Brain microvascular endothelial cell (primary cell): Measurements from ENCODE around the gene PAX7.

Source experiments
- DNase-seq: peaks from one replicate; pipeline ENCODE4 v3.0.0-alpha.2; 2020
- H3K27ac ChIP-seq: fragments of 250-450 bp; sonication (Bioruptor Pico); 2 replicates; pipeline ENCODE4 v1.5.1; 2020; ENCODE audit warnings: mild to moderate bottlenecking, moderate library complexity
- H3K27me3 ChIP-seq: fragments of 250-450 bp; sonication (Bioruptor Pico); replicated peaks from 2 replicates; pipeline ENCODE4 v1.5.1; 2020; ENCODE audit warnings: mild to moderate bottlenecking
- H3K36me3 ChIP-seq: fragments of 250-450 bp; sonication (Bioruptor Pico); replicated peaks from 2 replicates; pipeline ENCODE4 v1.5.1; 2020; ENCODE audit warnings: mild to moderate bottlenecking
- H3K4me3 ChIP-seq: 2 replicates; pipeline ENCODE4 v1.5.1; 2011; ENCODE audit warnings: low read depth, mild to moderate bottlenecking, control low read depth, low read length, moderate library complexity
- in situ Hi-C: cut with HindIII; loops from 2 replicates; pipeline ENCODE4 v1.10.0; 2017; ENCODE audit warnings: low sequenced_read_pairs, low pct_ligation_motif_present
- TF ChIP-seq, protein P1 (sequence below): IDR thresholded peaks from 2 replicates; pipeline ENCODE4 v1.5.1; 2011; ENCODE audit warnings: low read depth, mild to moderate bottlenecking, moderate library complexity, low read length, control low read depth, inconsistent platforms; ENCODE audit errors: missing control alignments

Gene PAX7

DNA sequence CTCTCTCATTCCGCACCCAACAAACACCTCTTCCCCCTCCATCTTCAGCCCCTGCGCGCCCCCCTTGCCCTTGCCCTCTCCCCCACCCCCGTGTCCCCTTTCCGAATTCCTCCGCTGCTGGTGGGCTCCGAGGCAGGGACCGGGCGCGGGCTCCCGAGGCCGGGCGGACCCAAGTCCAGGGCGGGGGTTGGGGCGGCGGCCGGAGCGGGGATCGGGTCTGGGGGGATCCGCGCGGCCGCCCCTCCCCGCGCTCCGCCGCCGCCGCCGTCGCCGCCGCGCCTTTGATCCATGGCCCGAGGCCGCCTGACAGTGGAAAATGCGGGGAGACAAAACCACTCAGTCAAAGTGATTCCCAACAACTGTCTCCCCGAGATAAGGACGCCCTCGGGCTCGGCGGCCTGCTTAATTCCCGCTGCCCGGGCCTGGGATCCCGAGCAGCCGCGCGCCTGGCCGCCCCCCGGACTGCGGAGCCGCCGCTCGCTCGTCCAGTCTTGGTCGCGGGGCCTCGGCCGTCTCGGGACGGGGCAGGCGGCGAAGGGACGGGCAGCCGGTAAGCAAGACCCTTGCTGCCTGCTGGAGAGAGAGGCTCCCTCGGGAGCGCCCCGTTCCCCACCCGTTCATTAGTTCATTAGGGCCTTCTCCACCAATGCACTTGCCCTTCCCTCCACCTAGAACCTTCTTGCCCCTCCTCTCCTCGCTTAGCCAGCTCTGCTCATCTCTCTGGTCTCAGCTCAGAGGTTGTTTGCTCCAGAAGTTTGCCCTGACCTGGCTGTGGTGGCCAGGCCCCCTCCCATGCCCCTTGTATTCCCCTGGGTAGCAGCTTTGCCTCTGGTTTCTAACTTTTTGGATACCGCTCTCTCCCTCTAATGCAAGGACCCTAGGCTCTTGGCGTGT lies 86.4 kb downstream of the PAX7 start:
- H3K4me3 ChIP-seq, result no peak overlapping the region
- H3K27ac ChIP-seq, result no peak overlapping the region
- H3K36me3 ChIP-seq, result no peaks in the 10 kb centered on the region
- peaks cover 31% of the 10 kb centered on the region for H3K27me3 ChIP-seq
- in situ Hi-C loops, result no loop called here
- no peak for DNase-seq
- TF ChIP-seq, protein P1, sequence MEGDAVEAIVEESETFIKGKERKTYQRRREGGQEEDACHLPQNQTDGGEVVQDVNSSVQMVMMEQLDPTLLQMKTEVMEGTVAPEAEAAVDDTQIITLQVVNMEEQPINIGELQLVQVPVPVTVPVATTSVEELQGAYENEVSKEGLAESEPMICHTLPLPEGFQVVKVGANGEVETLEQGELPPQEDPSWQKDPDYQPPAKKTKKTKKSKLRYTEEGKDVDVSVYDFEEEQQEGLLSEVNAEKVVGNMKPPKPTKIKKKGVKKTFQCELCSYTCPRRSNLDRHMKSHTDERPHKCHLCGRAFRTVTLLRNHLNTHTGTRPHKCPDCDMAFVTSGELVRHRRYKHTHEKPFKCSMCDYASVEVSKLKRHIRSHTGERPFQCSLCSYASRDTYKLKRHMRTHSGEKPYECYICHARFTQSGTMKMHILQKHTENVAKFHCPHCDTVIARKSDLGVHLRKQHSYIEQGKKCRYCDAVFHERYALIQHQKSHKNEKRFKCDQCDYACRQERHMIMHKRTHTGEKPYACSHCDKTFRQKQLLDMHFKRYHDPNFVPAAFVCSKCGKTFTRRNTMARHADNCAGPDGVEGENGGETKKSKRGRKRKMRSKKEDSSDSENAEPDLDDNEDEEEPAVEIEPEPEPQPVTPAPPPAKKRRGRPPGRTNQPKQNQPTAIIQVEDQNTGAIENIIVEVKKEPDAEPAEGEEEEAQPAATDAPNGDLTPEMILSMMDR, result no peak

DNA sequence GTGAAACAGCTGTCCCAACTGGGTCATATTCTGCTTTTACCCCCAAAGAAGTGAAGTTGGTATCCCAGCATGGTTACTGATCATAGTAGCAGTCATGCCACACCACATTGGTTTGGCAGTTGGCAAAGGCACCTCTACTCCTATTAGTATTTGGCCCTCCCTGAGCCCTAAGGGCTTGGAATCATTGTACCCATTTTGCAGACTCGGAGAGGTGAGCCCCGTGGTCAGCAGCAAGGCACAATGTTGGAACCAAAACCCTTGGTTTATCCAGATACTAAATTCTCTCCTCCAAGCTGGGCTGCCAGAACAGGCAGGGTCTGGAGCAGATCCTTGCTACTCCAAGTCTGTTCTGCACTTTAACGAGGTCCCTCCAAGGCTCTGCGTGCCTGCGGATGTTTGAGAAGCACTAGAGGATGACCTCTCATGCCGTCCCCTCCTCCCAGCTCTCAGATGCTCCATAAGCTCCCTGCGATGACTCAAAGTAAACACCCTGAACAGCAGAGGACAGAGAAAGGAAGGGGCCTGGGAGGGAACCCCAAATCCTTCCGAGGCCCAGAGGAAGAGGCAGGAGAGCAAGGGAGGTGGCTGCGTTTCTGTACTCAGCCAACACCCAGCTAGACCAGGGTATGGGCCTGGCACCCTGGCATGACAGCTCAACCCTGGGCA lies 89.3 kb downstream of the PAX7 start:
- H3K27me3 ChIP-seq, result peaks cover 28% of the 10 kb centered on the region
- TF ChIP-seq, protein P1, result no peak
- no peaks in the 10 kb centered on the region for H3K36me3 ChIP-seq

DNA sequence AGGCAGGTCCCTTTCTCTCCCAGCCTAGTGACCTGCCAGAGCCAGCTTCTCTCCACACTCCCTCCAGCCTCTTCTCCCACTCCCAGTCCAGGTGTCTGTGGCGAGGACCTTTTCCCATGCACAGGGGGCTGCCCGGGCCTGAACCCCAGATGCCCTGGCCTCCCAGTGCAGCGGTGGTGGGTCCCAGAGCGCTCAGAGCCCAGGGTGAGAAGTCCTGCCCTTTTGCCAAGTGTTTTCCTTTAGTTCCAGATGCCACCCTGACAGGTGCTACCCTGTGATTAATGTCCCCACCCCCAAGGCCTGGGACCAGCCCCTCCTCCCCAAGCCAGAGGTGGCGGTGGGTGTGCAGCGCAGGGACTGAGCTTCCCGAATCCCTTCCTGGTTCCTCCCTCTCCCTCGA lies 90.4 kb downstream of the PAX7 start:
- Histone ChIP-seq H3K36me3 (no peaks in the 10 kb centered on the region), H3K27me3 (peaks cover 20% of the 10 kb centered on the region), H3K27ac (no peak overlapping the region), H3K4me3 (no peak overlapping the region)
- DNase-seq, result no peak
- TF ChIP-seq, protein P1, result no peak
- in situ Hi-C loops, result no loop called here

More for the DNA sequence above, 89.3 kb downstream of the PAX7 start:
- Histone ChIP-seq H3K4me3 (no peak overlapping the region), H3K27ac (no peak overlapping the region)
- in situ Hi-C loops, result no loop called here
- DNase-seq, result no peak

DNA sequence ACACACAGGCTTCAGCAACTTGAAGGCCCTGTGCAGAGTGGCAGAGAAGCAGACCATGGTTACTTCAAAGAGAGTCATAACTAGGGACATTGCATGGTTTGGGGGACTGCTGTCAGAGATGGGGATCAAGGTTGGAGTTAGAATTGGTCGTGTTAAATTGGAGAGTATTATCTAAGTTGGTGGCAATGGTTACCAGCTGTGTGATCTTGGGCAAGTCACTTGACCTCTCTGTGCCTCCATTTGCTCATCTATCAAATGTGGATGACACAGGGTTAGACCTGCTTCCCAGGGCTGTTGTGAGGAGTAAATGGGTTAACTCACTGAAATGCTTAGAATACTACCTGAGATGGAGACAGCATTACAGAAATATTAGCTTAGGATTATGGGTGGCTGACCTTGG lies 91.1 kb downstream of the PAX7 start:
- no peak overlapping the region for H3K27ac ChIP-seq
- peaks cover 17% of the 10 kb centered on the region for H3K27me3 ChIP-seq
- TF ChIP-seq, protein P1, result no peak
- no peak overlapping the region for H3K4me3 ChIP-seq
- no peak for DNase-seq
- H3K36me3 ChIP-seq, result no peaks in the 10 kb centered on the region
- in situ Hi-C loops, result no loop called here

DNA sequence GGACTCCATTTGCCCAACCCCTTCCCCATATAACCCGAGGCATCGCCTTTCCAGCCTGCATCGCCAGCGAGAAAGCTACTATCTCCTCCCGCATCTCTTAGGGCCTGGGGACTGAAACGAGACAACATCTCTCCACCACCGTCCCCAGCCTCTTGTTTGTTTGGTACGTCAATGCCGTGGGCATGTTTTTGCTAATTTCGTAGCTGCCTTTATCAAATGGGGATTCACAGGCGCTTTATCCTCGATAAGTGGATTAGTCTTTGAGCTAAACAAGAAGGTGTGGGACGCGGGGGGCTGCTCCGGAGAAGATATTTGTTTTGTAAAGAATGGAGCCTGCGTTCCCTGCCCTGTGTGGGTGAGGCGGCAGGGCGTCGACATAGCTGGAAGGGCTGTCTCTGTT lies 91.6 kb downstream of the PAX7 start:
- no peaks in the 10 kb centered on the region for H3K36me3 ChIP-seq
- TF ChIP-seq, protein P1, result no peak
- peaks cover 12% of the 10 kb centered on the region for H3K27me3 ChIP-seq
- no peak overlapping the region for H3K27ac ChIP-seq
- in situ Hi-C loops, result no loop called here
- DNase-seq, result no peak
- no peak overlapping the region for H3K4me3 ChIP-seq
